ENCODE results near the gene FAM120B.

The FAM120B gene

GRCh38 chr6:170362121-170362520 is 55.6 kb downstream of the FAM120B start:
- DNase-seq = no peak

DNA sequence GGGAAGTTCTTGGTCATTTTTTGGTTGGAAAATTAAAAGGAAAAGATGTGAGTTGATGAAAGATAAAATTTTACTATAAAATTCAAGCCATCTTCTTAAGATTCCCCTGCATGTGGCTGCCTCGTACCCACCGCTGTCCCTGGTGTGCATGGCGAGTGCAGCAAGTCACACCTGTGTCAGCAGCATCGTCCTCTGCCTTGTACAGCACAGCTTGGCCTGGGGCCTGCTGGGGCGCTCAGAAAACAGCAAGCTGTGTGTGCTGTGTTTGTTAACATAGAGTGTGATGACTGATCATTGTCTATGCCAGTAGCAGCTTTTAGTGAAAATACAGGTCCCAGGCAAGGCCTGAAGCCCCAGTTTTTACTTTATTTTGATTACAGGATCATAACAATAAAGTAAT is 56.7 kb downstream of the FAM120B start:
- DNase-seq = no peak

DNA sequence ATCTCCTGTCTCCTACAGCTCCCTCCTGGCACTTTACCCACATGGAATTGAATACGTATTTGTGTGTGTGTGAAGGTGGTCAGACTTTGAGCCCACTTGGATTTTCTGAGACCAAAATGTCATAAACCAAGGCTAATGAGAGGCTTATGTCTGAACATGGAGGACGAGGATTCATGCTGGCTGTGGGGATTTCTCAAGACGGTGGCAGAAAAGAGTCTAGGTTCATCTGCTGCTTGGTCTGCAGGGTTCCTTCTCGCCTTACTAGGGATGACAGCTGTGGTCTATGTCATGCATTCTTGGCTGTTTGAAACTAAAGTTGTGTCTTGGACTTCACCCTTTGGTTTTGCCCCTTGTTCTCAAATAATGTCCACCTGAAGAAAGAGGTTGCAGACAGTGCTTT is 58.6 kb downstream of the FAM120B start:
- no peak for DNase-seq

GRCh38 chr6:170365593-170365992 is 59.0 kb downstream of the FAM120B start:
- no peak for DNase-seq

DNA sequence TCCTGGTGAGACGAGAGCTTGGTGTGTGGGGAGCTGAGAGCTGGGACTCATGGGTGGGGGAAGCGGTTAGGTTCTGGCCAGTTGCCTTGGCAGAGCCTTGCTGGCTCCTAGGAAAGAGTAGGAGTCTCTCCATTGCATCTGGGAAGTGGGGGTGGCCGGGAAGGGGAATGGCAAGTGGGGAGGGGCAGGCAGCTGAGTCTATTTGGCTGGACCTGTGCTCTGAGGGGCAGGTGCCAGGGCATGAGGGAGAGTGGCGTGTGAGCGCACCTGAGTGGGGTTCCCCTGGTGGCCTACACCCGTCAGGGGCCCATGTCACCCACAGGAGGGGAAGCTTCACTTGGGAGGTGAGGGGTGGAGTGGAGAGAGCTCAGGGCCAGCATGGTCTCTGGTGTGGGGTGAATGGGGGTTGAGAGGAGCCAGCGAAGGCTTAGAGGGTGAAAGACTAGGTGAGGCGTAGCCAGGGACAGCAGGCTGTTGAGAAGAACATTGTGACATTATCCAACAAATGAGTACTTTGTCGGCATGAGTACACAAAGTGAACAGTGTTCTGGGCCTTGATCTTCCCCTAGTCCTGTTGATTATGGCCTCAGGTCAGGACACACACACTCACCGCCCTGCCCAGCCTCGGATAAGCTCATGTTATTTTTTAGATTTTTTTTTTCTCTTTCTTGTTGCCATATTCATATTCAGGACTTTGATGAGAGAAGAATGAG is 59.8 kb downstream of the FAM120B start:
- no peak for DNase-seq

GRCh38 chr6:170367241-170367640 is 60.7 kb downstream of the FAM120B start:
- no peak for DNase-seq

DNA sequence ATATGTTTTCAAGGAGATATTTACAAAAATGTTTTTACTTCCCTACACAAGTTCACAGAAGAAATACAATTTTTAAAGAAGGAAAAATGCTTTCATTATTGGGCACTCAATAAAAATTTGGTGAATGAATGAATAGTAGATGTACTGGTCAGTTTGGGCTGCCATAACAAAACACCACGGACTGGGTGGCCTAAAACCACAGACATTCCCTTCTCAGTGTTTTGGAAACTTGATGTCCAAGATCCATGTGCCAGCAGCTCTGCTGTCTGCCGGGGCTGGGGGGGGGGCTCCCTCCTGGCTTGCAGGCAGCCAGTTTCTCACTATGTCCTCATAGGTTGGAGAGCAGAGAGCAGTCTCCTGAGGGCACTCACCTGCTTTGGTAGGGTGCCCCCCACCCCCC is 62.0 kb downstream of the FAM120B start:
- no peak for DNase-seq

DNA sequence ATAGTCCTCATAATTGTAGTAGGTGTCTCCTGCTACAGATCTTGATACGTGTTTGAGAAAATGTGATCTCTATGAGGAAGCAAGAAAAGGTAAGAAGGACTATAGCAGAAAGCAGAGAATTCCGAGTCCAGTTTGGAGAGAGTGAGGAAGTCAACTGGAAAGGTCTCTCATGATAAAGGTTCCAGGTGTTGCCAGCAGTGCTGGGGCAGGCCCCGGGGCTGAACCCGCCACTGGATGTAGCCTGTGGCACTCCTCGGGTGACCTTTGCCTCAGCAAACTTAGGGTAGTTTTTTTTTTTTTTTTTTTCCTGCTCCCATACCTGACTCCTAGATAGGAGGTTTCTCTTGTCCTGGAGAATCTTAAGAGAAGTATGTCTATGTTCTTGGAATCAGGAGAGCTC is 62.8 kb downstream of the FAM120B start:
- DNase-seq = no peak

DNA sequence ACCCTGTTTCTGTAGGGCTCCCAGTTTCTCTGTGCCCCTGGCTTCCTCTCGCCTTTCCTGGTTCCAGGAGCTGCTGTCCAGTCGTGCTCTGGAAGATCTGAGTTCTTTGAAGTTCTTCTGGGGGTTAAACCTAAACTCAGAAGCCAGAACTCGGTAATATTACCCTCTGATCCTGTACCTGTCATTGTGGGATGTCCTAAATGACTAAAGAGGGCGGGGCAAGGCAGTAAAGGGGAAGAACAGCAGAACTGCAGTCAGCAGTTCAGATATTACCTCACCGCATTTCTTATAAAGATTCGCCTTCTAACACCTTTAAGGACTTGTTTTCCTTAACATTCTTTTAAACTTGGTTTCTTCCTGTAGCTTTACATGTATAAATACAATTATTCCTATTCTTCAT is 63.9 kb downstream of the FAM120B start:
- peak; percentile 69 for DNase-seq

DNA sequence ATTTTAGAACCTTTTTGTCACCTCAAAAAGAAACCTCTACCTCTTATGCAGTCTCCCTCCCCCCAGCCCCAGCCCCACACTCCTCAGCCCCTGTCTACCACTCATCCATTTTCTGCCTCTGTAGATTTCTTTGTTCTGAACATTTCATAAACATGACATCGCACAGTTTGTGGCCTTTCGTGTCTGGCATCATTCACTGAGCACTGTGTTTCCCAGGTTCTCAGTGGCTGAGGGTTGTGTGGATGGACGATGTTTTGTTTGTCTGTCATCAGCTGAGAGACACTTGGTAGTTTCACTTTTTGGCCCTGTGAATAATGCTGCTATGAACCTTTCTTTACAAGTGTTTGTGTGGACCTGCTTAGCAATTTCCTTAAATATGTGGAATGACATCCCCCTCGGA is 64.5 kb downstream of the FAM120B start:
- DNase-seq = no peak

DNA sequence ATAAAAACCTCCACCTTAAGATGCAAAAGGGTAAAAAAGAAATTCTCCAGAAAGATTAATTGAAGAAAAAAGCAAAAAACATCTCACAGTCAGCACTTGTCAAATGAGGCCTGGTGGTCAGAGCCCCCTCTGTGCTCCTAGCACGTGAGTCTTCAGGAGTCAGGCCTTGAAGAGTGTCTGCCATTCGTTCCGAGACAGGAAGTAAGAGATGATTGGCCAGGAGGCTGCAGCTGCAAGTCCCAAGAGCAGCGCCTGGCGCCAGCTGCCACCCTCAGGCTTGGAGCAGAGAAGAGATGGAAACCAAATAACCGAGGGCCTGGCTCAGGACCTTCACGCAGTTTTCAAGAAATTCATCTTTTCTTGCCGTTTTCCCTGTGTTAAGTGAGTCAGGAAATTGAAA is 65.0 kb downstream of the FAM120B start:
- DNase-seq = no peak

GRCh38 chr6:170372380-170373325 is 66.1 kb downstream of the FAM120B start:
- no peak for DNase-seq

DNA sequence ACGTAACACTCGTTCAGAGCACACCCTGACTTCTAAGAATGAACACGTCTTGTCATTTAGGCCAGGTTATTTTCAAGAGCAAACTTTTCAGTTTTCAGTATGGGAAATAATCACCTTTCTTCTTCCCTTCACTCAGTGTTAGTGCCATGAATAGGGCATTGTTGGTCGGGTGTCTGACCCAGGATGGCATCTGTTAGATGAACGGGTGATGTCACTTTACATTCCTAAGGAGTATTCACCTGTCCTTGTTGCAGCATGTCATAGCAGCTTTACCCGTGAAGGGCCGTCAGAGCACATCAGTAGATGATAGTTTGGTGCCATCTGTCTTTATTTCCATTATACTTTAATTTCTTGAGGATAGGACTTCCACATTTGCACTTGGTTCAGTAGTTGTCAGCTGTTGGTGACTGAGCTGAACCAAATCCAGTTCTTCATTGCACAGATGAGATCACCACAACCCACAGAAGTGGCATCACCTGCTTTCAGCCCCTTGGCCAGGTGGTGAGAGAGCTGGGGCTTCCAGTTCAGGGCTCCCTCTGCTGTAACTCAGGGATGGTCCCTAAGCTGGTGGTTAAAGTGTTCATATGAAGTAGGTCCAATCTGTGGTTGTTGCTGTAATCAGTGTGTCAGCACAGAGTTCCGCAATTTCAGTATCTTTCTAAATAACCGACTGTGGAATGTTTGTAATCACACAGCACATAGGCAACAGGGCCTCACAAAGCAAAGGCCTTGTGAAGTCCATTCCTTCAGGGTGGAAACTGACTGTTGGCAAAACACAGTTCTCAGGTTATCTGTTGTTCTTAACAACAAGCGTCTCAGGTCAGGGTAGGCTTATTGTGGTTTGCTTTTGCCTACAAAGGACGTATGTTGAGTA is 68.2 kb downstream of the FAM120B start:
- DNase-seq = no peak

- no peak for DNase-seq
Observed at GRCh38 chr6:170375661-170376060, 69.1 kb downstream of the FAM120B start.

DNA sequence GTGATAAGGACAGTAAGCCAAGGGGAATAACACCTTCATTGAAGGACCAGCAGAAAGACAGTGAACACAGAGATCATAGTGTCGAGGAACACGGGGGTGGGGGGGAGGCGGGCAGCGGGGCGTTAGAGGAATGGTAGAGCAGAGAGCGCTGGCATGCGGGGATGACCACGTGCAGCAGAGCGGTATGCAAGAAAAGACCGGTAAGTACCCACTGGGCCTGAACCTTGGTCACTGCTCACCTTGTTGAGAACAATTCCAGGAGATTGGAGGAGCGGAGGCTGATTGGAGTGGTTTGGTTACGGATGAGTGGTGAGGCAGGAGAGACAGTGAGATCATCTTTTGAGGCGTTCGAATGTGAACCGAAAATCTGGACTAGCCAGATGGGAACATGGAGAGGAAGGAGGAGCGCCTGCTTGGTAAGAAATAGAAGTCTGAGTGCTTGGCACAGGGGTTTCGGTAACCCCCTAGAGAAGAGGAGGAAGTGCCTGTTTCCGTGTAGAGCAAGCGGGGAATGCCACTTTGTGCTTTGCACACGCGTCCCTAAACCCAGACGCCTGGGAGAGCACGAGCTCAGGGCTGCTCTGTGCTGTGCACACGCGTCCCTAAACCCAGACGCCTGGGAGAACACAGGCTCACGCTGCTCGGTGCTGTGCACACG is 70.0 kb downstream of the FAM120B start:
- no peak for DNase-seq

DNA sequence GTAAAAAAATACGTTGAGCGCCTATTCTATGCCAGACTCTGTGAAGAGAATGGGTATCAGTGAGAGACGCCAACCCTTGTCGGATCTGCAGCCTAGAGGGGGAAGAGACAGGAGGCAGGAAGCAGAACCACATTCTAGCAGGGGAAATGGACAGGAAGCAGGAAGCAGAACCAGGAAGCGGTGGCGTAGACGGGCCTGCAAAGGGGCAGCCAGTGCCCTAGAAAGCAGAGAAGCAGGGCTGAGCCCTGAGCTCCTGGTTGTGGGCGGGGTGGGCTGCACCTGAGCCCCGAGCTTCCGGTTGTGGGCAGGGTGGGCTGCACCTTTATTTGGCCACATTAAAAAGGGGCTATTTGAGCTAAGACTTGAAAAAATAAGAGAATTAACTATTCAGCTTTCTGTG is 71.9 kb downstream of the FAM120B start:
- peak; percentile 28 for DNase-seq

DNA sequence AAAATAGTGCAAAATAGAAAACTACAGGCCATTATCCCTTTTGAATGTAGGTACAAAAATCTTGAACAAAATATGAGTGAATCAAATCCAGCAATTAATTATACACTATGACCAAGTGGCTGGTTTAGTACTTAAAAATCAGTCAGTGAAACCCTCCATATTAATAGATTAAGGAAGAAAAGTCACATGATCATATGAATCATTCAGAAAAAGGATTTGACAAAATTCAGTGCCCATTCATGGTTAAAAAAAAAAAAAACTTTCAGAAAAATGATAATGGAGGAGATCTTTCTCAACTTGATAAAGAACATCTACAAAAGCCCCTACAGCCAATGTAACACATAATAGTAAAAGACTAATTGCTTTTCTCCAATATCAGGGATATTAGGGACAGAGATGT is 75.0 kb downstream of the FAM120B start:
- DNase-seq = no peak

DNA sequence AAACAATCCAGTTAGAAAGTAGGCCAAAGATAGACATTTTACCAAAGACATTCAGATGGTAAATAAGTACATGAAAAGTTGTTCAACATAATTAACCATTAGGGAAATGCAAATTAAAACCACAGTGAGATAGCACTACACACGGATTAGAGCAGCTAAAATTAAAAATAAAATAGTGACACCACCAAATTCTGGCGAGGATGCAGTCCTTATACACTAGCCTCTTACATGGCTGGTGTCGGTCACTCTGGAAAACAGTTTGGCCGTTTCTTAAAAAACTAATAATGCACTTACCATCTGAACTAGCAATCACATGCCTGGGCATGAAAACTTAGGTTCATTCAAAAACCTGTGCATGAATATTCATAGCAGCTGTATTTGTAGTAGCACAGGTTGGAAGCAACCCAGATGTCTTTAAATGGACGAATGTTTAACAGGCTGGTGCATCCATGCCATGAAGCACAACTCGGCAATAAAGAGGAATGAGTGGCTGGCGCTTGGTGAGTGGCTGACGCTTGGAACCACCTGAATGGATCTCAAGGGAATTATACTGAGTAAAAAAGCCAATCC is 77.0 kb downstream of the FAM120B start:
- no peak for DNase-seq

GRCh38 chr6:170385506-170385905 is 78.9 kb downstream of the FAM120B start:
- no peak for DNase-seq

GRCh38 chr6:170388113-170388512 is 81.6 kb downstream of the FAM120B start:
- DNase-seq = no peak

- no peak for DNase-seq
Observed at GRCh38 chr6:170393033-170393432, 86.5 kb downstream of the FAM120B start.

GRCh38 chr6:170393807-170394399 is 87.3 kb downstream of the FAM120B start:
- peak; percentile 37 for DNase-seq

Data from activated CD4-positive, alpha-beta T cell treated with anti-CD3 and anti-CD28 coated beads, Interleukin-2, amount 50 U/mL, for 16 hours (primary cell).